ENCODE results near the gene NAE1. TPM values are rescaled to one million over a fixed set of nuclear protein-coding genes. Genes with fewer than 3 reads are reported as not detected.

NAE1 gene
- total RNA-seq, 1 experiment from 2014 or later, result 70.7 TPM

DNA sequence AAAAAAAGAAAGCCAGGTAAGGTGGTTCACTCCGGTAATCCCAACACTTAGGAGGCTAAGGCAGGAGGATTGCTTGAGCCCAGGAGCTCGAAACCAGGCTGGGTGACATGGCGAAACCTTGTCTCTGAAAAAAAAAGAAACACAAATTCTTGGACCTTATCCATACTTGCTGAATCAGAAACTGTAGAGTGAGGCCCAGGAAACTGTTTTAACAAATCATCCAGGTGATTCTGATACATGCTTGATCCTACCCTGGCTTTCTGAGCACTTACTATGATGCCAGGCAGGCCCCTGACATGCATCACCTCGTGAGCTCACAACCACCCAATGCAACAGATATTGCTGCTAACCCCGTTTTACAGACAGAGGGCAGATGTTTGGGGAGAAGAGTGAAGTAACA lies 4.0 kb upstream of the NAE1 start:
- ChIA-PET CTCF (no interaction called here), POLR2A (interaction anchor here (0.6 kb wide), 1 partner anchor 57 kb away, joined by 3 read pairs; no protein-coding TSS in a partner anchor)
- no peak for TF ChIP-seq TCF7L2 (IDR thresholded peaks at IDR 0.05; ENCODE audit: low read depth, low read length)
- no peak for TF ChIP-seq POLR2AphosphoS5 (IDR thresholded peaks at IDR 0.05; ENCODE audit: low read depth, low read length)
- TF ChIP-seq, protein P1, sequence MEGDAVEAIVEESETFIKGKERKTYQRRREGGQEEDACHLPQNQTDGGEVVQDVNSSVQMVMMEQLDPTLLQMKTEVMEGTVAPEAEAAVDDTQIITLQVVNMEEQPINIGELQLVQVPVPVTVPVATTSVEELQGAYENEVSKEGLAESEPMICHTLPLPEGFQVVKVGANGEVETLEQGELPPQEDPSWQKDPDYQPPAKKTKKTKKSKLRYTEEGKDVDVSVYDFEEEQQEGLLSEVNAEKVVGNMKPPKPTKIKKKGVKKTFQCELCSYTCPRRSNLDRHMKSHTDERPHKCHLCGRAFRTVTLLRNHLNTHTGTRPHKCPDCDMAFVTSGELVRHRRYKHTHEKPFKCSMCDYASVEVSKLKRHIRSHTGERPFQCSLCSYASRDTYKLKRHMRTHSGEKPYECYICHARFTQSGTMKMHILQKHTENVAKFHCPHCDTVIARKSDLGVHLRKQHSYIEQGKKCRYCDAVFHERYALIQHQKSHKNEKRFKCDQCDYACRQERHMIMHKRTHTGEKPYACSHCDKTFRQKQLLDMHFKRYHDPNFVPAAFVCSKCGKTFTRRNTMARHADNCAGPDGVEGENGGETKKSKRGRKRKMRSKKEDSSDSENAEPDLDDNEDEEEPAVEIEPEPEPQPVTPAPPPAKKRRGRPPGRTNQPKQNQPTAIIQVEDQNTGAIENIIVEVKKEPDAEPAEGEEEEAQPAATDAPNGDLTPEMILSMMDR (IDR thresholded peaks at IDR 0.05), result no peak
- H3K4me1 ChIP-seq (ENCODE audit: control insufficient read depth, insufficient read depth, low read length), result no peaks in the 10 kb centered on the region
- in situ Hi-C loops (cut with HindIII; ENCODE audit: low pct_unique_long_range_greater_than_20kb, low sequenced_read_pairs) (no loop called here), intact Hi-C loops (cut with micrococcal nuclease; ENCODE audit: unreplicated experiment) (loop anchor here (5.0 kb wide), 1 partner anchor 33 kb away; no protein-coding TSS in a partner anchor)
- H3K27me3 ChIP-seq (ENCODE audit: control insufficient read depth, insufficient read depth, low read length), result no peaks in the 10 kb centered on the region
- H3K36me3 ChIP-seq (ENCODE audit: control insufficient read depth, insufficient read depth, low read length), result no peaks in the 10 kb centered on the region
- no peaks in the 10 kb centered on the region for H3K9me3 ChIP-seq (ENCODE audit: control insufficient read depth, insufficient read depth, low read depth, low read length)
- no TSS peak for BruUV-seq (replicated peaks)
- ATAC-seq, result no peak
- H3K4me3 ChIP-seq (ENCODE audit: low read depth in 2 of 2, low read length in 2 of 2), result no peak overlapping the region
- no peak for DNase-seq (ENCODE audit: low read depth, low spot score)
- no peak overlapping the region for H3K27ac ChIP-seq (ENCODE audit: low read length)

DNA sequence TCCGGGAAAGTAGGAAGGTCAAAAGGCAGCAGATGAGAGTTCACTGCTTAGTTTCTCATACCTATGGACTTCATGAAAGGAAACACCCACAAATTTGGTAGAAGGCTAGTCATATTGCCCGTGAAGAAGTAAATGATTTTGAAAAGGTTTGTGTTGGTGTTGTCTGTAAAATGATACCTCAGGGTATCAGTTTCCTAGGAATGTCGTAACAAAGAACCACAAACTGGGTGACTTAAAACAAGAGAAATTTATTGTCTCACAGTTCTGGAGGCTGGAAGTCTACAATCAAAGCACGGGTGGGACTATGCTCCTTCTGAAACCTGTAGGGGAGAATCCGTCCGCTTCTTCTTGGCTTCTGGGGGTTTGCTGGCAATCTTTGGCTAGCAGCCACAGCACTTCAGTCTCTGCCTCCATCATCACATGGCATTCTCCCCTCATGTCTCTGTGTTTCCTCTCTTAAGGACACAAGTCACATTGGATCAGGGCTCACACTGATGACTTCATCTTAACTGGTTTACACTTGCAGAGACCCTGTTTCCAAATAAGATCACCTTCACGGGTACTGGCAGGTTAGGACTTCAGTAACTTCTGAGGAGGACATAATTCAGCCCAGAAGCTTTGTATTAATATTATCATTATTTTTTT lies 2.0 kb upstream of the NAE1 start:
- no peak for DNase-seq (ENCODE audit: low read depth, low spot score)
- H3K4me3 ChIP-seq (ENCODE audit: low read depth in 2 of 2, low read length in 2 of 2), result no peak overlapping the region
- ChIA-PET CTCF (no interaction called here), POLR2A (no interaction called here)
- no peak for ATAC-seq
- no peaks in the 10 kb centered on the region for H3K36me3 ChIP-seq (ENCODE audit: control insufficient read depth, insufficient read depth, low read length)
- no peak overlapping the region for H3K27ac ChIP-seq (ENCODE audit: low read length)
- intact Hi-C loops (cut with micrococcal nuclease; ENCODE audit: unreplicated experiment) (loop anchor here (5.0 kb wide), 1 partner anchor 35 kb away; no protein-coding TSS in a partner anchor), in situ Hi-C loops (cut with HindIII; ENCODE audit: low pct_unique_long_range_greater_than_20kb, low sequenced_read_pairs) (no loop called here)
- H3K9me3 ChIP-seq (ENCODE audit: control insufficient read depth, insufficient read depth, low read depth, low read length), result no peaks in the 10 kb centered on the region
- peaks cover 6% of the 10 kb centered on the region; the same call in 1 of the 2 replicates for H3K4me1 ChIP-seq (ENCODE audit: control insufficient read depth, insufficient read depth, low read length)
- TF ChIP-seq, protein P2, sequence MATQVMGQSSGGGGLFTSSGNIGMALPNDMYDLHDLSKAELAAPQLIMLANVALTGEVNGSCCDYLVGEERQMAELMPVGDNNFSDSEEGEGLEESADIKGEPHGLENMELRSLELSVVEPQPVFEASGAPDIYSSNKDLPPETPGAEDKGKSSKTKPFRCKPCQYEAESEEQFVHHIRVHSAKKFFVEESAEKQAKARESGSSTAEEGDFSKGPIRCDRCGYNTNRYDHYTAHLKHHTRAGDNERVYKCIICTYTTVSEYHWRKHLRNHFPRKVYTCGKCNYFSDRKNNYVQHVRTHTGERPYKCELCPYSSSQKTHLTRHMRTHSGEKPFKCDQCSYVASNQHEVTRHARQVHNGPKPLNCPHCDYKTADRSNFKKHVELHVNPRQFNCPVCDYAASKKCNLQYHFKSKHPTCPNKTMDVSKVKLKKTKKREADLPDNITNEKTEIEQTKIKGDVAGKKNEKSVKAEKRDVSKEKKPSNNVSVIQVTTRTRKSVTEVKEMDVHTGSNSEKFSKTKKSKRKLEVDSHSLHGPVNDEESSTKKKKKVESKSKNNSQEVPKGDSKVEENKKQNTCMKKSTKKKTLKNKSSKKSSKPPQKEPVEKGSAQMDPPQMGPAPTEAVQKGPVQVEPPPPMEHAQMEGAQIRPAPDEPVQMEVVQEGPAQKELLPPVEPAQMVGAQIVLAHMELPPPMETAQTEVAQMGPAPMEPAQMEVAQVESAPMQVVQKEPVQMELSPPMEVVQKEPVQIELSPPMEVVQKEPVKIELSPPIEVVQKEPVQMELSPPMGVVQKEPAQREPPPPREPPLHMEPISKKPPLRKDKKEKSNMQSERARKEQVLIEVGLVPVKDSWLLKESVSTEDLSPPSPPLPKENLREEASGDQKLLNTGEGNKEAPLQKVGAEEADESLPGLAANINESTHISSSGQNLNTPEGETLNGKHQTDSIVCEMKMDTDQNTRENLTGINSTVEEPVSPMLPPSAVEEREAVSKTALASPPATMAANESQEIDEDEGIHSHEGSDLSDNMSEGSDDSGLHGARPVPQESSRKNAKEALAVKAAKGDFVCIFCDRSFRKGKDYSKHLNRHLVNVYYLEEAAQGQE (IDR thresholded peaks at IDR 0.05; ENCODE audit: insufficient read depth in 1 of 2, low read depth in 2 of 2, low read length in 1 of 2), result no peak
- TF ChIP-seq SIN3A (IDR thresholded peaks at IDR 0.05; ENCODE audit: borderline replicate concordance, insufficient read depth, low read depth, low read length), result no peak
- no peaks in the 10 kb centered on the region for H3K27me3 ChIP-seq (ENCODE audit: control insufficient read depth, insufficient read depth, low read length)
- BruUV-seq (replicated peaks), result no TSS peak

DNA sequence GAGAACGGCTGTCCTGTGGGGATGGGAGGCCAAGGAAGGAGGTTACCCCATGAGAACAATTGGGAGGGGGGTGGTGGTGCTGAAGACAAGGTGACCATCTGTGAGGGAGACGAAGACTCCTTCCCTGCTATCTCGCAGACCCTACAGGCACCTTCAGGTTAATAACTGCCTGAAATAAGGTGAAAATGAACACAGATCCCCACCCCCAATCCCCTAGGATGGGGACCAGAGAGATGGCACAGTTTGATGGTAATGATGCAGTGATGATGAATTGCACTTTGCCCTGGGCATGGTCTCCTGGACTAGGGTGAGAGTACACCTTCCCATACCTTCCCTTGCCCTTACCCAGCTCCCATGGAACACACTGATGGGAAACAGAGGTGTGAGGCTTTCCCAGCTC lies 1.4 kb upstream of the NAE1 start:
- H3K36me3 ChIP-seq (ENCODE audit: control insufficient read depth, insufficient read depth, low read length), result no peaks in the 10 kb centered on the region
- no peaks in the 10 kb centered on the region for H3K27me3 ChIP-seq (ENCODE audit: control insufficient read depth, insufficient read depth, low read length)
- no peak for DNase-seq (ENCODE audit: low read depth, low spot score)
- no peaks in the 10 kb centered on the region for H3K9me3 ChIP-seq (ENCODE audit: control insufficient read depth, insufficient read depth, low read depth, low read length)
- no peak overlapping the region for H3K27ac ChIP-seq (ENCODE audit: low read length)
- H3K4me3 ChIP-seq (ENCODE audit: low read depth in 2 of 2, low read length in 2 of 2), result no peak overlapping the region
- BruUV-seq (replicated peaks), result no TSS peak
- intact Hi-C loops (cut with micrococcal nuclease; ENCODE audit: unreplicated experiment), result loop anchor here (5.0 kb wide), 1 partner anchor 35 kb away; no protein-coding TSS in a partner anchor
- POLR2A ChIA-PET, result no interaction called here
- TF ChIP-seq, protein P1 (IDR thresholded peaks at IDR 0.05), result no peak
- in situ Hi-C loops (cut with HindIII; ENCODE audit: low pct_unique_long_range_greater_than_20kb, low sequenced_read_pairs), result no loop called here
- CTCF ChIA-PET, result no interaction called here
- no peak for ATAC-seq
- H3K4me1 ChIP-seq (ENCODE audit: control insufficient read depth, insufficient read depth, low read length), result peaks cover 6% of the 10 kb centered on the region; the same call in 1 of the 2 replicates
